ENCODE results near the gene MBD3. TPM values are rescaled to one million over a fixed set of nuclear protein-coding genes. Genes with fewer than 3 reads are reported as not detected.
A peak's percentile ranks its signal among the peaks of the same experiment; 100 is the strongest.

MBD3 gene
- total RNA-seq, 1 donor from 2014 or later = 140 TPM

GRCh38 chr19:1613808-1614570 is 21.3 kb upstream of the MBD3 start:
- intact Hi-C loops (cut with micrococcal nuclease) = no loop called here
- no peak overlapping the region for H3K27ac Mint-ChIP-seq
- H3K36me3 Mint-ChIP-seq (ENCODE audit: low read depth) = peaks cover 55% of the 10 kb centered on the region
- H3K4me1 Mint-ChIP-seq = peaks cover 15% of the 10 kb centered on the region
- H3K27me3 Mint-ChIP-seq = no peaks in the 10 kb centered on the region
- H3K4me3 Mint-ChIP-seq = no peak overlapping the region
- no peaks in the 10 kb centered on the region for H3K9me3 Mint-ChIP-seq
- no peak for DNase-seq

DNA sequence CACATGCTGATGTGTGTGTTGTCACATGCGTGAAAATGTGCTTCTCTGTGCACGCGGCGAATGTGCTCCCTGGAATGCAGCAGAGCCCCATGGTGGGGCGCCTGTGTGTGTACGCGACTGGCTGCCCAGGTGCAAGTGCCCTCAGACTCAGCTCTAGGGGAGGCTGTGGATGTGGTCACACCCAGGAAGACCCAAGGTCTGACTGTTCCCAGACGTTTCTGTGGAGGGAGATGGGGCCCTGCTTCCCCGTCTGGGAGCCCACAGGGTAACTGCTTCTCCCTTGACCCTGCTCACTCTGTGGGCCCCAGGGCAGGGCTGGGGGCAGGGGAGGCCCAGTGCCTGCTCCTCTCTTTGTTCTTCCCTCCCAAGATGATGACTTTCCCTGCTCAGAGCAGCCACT is 20.5 kb upstream of the MBD3 start:
- Mint-ChIP-seq H3K4me1 (peaks cover 17% of the 10 kb centered on the region), H3K27ac (no peak overlapping the region), H3K27me3 (no peaks in the 10 kb centered on the region), H3K9me3 (no peaks in the 10 kb centered on the region), H3K4me3 (no peak overlapping the region), H3K36me3 (ENCODE audit: low read depth) (peaks cover 51% of the 10 kb centered on the region)
- DNase-seq = no peak
- intact Hi-C loops (cut with micrococcal nuclease) = no loop called here

GRCh38 chr19:1612114-1613086 is 19.7 kb upstream of the MBD3 start:
- intact Hi-C loops (cut with micrococcal nuclease) = no loop called here
- H3K4me1 Mint-ChIP-seq = peaks cover 14% of the 10 kb centered on the region
- H3K27me3 Mint-ChIP-seq = no peaks in the 10 kb centered on the region

GRCh38 chr19:1611353-1611752 is 18.7 kb upstream of the MBD3 start:
- Mint-ChIP-seq H3K4me1 (peaks cover 12% of the 10 kb centered on the region), H3K27me3 (no peaks in the 10 kb centered on the region), H3K4me3 (no peak overlapping the region), H3K9me3 (no peaks in the 10 kb centered on the region), H3K27ac (no peak overlapping the region), H3K36me3 (ENCODE audit: low read depth) (peaks cover 40% of the 10 kb centered on the region)
- intact Hi-C loops (cut with micrococcal nuclease) = no loop called here
- no peak for DNase-seq

More at GRCh38 chr19:1612114-1613086, 19.7 kb upstream of the MBD3 start:
- H3K4me3 Mint-ChIP-seq = no peak overlapping the region
- H3K9me3 Mint-ChIP-seq = no peaks in the 10 kb centered on the region
- DNase-seq = no peak
- H3K27ac Mint-ChIP-seq = no peak overlapping the region
- peaks cover 48% of the 10 kb centered on the region for H3K36me3 Mint-ChIP-seq (ENCODE audit: low read depth)

- no peak for DNase-seq
- Mint-ChIP-seq H3K9me3 (no peaks in the 10 kb centered on the region), H3K4me3 (no peak overlapping the region), H3K27ac (no peak overlapping the region), H3K36me3 (ENCODE audit: low read depth) (peaks cover 35% of the 10 kb centered on the region), H3K27me3 (no peaks in the 10 kb centered on the region), H3K4me1 (peaks cover 16% of the 10 kb centered on the region)
- intact Hi-C loops (cut with micrococcal nuclease) = no loop called here
Observed at GRCh38 chr19:1610579-1610978, 17.9 kb upstream of the MBD3 start.

DNA sequence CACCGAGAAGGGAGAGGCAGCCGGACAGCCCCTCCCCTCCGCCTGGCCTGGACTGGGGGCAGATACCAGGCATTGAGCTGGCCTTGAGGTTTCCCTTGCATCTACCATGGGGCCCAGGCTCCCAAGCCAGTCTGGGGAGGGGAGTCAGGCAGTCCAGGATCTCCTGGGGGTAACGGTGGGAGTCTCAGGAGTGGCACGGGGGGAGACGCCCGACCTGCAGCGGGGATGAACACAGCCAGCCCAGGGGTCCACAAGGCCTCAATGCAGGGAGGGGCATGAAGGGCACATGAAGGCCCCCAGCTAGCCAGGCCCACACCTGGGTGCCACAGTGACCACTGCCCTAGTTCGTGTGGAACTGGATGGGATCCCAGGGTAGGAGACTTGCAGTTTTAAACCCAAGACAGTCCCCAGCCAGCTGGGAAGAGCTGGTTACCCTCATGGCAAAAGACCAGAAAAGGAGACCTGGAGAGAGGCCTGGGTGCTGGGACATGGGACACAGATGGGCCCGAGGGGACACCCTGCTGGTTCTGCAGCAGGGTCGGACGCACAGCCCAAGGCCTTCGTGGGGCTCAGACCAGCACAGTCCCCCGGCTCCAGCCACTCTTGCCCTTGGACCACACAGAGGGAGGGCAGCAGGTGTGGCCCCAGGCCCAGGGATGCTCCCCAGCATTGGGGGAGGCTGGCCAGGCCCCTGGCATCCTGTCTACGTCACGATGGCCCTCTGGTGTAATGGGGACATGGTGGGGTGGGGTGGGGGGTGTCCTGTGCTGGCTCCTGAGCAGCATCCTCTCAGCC is 17.2 kb upstream of the MBD3 start:
- Mint-ChIP-seq H3K4me3 (peak overlapping the region; percentile 52), H3K36me3 (ENCODE audit: low read depth) (peaks cover 30% of the 10 kb centered on the region), H3K4me1 (peaks cover 18% of the 10 kb centered on the region), H3K27me3 (no peaks in the 10 kb centered on the region), H3K27ac (no peak overlapping the region), H3K9me3 (no peaks in the 10 kb centered on the region)
- intact Hi-C loops (cut with micrococcal nuclease) = loop anchor here (5.0 kb wide), 1 partner anchor 62 kb away; no protein-coding TSS in a partner anchor
- no peak for DNase-seq

DNA sequence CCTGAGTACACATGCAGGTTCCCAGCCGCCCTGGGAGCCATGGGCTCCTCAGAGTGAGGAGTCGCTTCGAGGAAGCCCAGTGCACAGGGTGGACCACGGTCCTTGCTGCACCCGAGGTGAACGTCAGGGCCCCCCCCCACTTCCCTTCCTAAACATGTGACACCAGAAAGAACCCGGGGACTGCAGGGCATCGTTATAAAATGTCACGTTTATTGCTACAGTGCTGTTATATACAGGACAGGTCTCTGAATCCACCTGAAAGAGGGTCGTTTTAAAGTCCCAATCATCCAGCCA is 16.4 kb upstream of the MBD3 start:
- Mint-ChIP-seq H3K4me3 (peak overlapping the region; percentile 32), H3K27ac (no peak overlapping the region), H3K36me3 (ENCODE audit: low read depth) (peaks cover 24% of the 10 kb centered on the region), H3K27me3 (no peaks in the 10 kb centered on the region), H3K9me3 (no peaks in the 10 kb centered on the region), H3K4me1 (peaks cover 19% of the 10 kb centered on the region)
- intact Hi-C loops (cut with micrococcal nuclease) = loop anchor here (5.0 kb wide), 1 partner anchor 63 kb away; no protein-coding TSS in a partner anchor
- DNase-seq = no peak

DNA sequence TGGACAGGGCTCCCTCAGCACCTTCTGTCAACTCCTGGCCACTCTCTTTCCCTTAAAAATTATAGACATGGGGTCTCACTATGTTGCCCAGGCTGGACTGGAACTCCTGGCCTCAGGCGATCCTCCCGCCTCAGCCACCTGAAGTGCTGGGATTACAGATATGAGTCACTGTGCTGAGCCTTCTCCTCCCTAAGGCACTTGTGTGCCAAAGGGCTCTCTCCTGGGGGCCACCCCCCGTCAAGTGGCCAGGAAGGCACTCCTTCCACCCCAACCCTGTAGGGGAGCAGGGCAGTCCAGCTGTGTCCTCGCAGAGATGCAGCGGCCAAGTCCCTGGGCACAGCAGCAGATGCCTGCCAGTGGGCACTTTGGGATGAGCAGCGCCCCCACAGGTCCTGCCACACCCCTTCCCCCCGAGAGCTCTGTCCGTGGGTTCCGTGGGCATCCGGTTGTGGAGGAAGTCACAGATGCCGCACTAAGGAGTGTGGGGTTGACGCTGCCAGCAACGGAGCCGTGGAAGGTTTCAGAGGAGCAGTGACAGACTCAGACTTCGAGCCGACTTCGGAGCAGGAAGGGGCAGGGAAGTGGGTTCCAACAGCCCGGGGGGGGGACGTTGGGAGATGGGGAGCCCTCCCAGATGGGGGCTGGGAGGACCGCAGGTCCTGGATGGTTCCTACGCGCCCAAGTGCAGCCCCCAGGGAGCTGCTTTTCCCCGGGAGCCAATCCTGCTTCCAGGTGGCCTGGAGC is 15.9 kb upstream of the MBD3 start:
- no peaks in the 10 kb centered on the region for H3K27me3 Mint-ChIP-seq
- H3K4me3 Mint-ChIP-seq = peak overlapping the region; percentile 43
- H3K27ac Mint-ChIP-seq = no peak overlapping the region
- intact Hi-C loops (cut with micrococcal nuclease) = loop anchor here (5.0 kb wide), 1 partner anchor 64 kb away; no protein-coding TSS in a partner anchor
- peak; percentile 73 for DNase-seq
- H3K9me3 Mint-ChIP-seq = no peaks in the 10 kb centered on the region
- peaks cover 24% of the 10 kb centered on the region for H3K36me3 Mint-ChIP-seq (ENCODE audit: low read depth)
- peaks cover 19% of the 10 kb centered on the region for H3K4me1 Mint-ChIP-seq

DNA sequence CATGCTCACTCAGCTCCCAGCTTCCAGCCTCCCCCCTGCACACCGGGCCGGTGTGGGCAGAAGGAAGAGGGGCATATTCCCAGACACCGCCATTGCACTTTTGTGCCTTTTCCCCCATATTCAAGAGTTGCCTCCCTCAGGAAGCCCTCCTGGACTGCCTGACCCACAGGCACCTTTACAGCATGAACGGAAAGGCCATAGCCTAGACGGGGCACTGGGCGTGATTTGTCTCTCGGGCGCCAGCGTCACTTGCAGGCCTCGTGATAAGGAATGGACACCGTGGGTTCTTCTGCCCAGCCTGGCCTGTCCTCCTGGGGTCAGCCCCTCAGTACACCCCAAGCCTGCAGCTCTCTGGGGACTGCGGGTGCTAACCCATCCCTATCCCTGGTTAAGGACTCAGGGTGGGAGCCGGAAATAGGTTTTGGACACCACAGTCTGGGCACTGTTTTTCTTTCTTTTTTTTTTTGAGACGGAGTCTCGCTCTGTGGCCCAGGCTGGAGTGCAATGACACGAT is 13.5 kb upstream of the MBD3 start:
- Mint-ChIP-seq H3K9me3 (no peaks in the 10 kb centered on the region), H3K4me1 (peaks cover 24% of the 10 kb centered on the region), H3K27ac (peak overlapping the region; percentile 99), H3K4me3 (peak overlapping the region; percentile 95), H3K27me3 (no peaks in the 10 kb centered on the region), H3K36me3 (ENCODE audit: low read depth) (peaks cover 27% of the 10 kb centered on the region)
- DNase-seq = no peak
- intact Hi-C loops (cut with micrococcal nuclease) = loop anchor here (5.0 kb wide), 1 partner anchor 66 kb away; no protein-coding TSS in a partner anchor

DNA sequence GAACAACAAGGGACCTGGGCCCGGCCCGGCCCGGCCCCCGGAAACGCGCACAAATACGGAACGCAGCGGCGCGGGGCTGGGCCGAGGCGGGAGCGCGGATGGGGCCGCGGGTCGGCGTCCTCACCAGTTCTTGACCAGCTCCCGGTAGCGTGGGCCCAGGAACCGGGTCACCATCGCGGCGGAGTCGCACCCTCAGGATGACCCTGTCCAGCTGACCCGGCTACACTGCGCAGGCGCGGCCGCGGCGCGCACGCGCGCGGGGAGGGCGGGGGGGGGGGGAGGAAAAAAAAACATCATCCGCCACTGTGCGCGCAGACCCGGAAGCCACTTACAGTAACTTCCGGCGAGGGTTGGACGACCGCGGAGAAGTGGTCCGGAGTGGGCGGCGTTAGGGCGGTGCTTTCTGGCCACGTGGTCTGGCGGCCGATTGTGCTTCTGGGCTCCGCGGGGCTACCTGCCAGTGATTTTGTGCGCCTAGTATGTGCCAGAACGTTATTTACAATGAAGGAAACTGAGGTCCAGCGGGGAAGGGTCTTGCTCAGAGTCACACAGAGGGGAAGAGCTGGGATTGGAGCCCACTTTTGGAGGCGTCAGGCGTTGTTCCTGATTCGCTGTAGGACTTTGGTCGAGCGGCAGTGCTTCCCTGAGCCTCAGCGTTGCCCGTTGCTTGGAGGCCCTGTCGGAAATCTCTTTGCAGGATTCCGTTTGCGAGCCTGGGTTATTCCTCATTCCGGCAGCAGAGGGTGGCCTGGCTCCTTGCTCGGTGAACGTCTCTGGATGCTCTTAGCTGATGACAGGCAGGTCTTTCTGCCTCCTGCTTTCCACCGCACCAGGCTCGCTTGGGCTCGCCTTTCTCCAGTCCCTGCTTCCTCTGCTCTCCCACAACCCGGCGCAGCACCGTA is 12.8 kb upstream of the MBD3 start, which contains the start of gene UQCR11:
TSS of gene UQCR11 (minus strand) at position 227 of the 902 bp plus-strand sequence. CDS start at position 174, 53 bp downstream.
- Mint-ChIP-seq H3K9me3 (no peaks in the 10 kb centered on the region), H3K27ac (peak within 1 kb of the TSS; percentile 99), H3K4me3 (peak within 1 kb of the TSS; percentile 95), H3K36me3 (ENCODE audit: low read depth) (peaks cover 24% of the 10 kb centered on the region), H3K4me1 (peaks cover 24% of the 10 kb centered on the region), H3K27me3 (no peaks in the 10 kb centered on the region)
- intact Hi-C loops (cut with micrococcal nuclease) = loop anchor here (1.0 to 5.0 kb wide), 3 partner anchors 13 to 67 kb away; partner anchors contain the start of gene MBD3
- peak; percentile 98 for DNase-seq

GRCh38 chr19:1602091-1602707 is 9.5 kb upstream of the MBD3 start:
- H3K27ac Mint-ChIP-seq = no peak overlapping the region
- DNase-seq = no peak
- intact Hi-C loops (cut with micrococcal nuclease) = no loop called here
- no peak overlapping the region for H3K4me3 Mint-ChIP-seq
- H3K36me3 Mint-ChIP-seq (ENCODE audit: low read depth) = peaks cover 28% of the 10 kb centered on the region
- no peaks in the 10 kb centered on the region for H3K27me3 Mint-ChIP-seq
- H3K4me1 Mint-ChIP-seq = peaks cover 14% of the 10 kb centered on the region
- H3K9me3 Mint-ChIP-seq = no peaks in the 10 kb centered on the region

Data from activated CD4-positive, alpha-beta T cell treated with anti-CD3 and anti-CD28 coated beads, Interleukin-2, amount 10 ng/mL, durations not matched to agents 24 days and 14 days (primary cell).